Body of pancreas (tissue), 4 donors: Measurements from ENCODE around the gene TRAK2.

Experiments
- POLR2A ChIP-seq, 3 donors: fragments of 450-650 bp; IDR thresholded peaks; one replicate each; pipeline ENCODE4 v1.6.1; 2016; ENCODE audit warnings: antibody characterized with exemption in 3 of 3, mild to moderate bottlenecking in 2 of 3
- TF ChIP-seq, protein P1 (sequence below), 7 experiments: fragments of 450-650 bp in 4 of 7; fragments of 200-600 bp in 3 of 7; sonication (generic) in 3 of 7; IDR thresholded peaks; one replicate each; pipeline ENCODE4 v1.5.1; 2016 to 2019; ENCODE audit warnings: antibody characterized with exemption in 7 of 7

DNA sequence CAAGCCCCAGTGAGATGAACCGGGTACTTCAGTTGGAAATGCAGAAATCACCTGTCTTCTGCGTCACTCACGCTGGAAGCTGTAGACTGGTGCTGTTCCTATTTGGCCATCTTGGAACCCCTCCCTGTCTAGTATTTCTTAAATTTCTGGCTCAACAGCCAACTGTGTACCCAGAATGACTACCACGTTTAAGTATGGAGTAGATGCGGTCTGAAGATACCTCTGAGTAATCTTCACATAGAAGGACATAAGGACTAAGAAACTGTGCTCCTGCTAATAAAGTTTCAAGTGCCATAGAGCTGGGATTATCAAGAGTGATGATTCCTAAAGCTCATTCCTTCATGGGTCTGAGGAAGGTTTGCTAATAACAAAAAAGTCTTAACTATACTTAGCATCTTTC is 20.4 kb downstream of the TRAK2 start:
- TF ChIP-seq, protein P1, sequence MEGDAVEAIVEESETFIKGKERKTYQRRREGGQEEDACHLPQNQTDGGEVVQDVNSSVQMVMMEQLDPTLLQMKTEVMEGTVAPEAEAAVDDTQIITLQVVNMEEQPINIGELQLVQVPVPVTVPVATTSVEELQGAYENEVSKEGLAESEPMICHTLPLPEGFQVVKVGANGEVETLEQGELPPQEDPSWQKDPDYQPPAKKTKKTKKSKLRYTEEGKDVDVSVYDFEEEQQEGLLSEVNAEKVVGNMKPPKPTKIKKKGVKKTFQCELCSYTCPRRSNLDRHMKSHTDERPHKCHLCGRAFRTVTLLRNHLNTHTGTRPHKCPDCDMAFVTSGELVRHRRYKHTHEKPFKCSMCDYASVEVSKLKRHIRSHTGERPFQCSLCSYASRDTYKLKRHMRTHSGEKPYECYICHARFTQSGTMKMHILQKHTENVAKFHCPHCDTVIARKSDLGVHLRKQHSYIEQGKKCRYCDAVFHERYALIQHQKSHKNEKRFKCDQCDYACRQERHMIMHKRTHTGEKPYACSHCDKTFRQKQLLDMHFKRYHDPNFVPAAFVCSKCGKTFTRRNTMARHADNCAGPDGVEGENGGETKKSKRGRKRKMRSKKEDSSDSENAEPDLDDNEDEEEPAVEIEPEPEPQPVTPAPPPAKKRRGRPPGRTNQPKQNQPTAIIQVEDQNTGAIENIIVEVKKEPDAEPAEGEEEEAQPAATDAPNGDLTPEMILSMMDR (IDR thresholded peaks at IDR 0.05) = no peak
- no peak for TF ChIP-seq POLR2A (IDR thresholded peaks at IDR 0.05)
